NOMO-1 treated with dmso at 0.1 percent for 144 hours (cell line): Measurements from ENCODE around the gene FRG2C.
"Not testable (repeated sequence)": the region's sequence is repeated elsewhere in the genome, so short reads cannot be mapped to it uniquely, and the experiment has no call there.

Source experiments
- DNase-seq: peaks from one replicate; lab custom pipeline; 2025; ENCODE audit not compliant: unreplicated experiment; lab: John Stamatoyannopoulos, UW

Gene FRG2C

DNA sequence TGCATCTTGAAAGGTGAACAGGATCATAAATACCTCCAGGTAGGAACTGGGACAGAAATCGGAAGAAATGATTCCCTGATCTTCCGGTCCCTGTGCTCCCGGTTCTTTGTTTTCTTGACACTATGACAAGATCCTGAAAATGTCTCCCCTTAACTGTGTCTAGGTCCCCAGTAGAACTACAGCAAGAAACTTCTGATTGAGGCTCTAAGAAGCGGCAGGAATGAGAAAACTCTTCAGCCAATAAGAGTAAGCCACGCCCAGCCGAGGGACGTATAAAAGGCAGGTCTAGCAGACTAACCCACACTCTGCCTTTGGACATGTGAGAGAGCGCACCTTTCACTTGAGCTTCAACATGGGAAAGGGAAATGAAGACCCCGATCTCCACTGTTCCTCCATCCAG lies at the start of gene FRG2C:
TSS of gene FRG2C (plus strand) at position 301 of the 400 bp plus-strand sequence. CDS start at position 353, 52 bp downstream.
- not testable (repeated sequence) for DNase-seq

DNA sequence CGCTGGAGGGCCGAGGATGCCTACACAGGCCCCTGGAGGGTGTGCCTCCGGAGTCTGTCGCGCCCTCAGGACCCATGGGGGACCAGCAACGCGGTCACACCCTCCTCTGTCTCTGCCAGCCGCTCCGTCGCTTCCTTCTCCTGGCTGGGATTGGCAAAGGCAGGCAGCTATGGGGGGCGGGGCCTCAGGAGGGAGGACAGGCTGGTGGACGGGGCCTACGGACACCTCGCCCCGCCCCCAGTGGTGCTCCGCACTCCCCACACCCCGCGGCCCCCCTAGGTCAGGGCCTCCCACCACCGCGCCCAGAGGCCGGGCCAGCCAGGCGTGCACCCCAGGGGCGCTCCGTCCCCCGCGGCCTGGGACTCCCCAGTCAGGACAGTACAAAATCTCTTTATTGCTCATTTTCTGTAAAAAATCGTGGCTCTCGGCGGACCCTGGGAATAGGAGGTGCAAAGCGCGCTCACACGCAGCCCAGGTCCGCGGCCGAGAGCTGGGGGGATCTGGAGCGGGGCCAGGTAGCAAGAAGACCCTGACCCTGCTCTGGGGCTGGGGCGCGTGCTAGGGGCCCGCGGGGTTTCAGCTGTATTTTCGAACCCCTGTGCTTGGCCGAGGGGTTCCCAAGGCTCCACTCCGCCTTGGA lies 45.3 kb upstream of the FRG2C start:
- DNase-seq: not testable (repeated sequence)

DNA sequence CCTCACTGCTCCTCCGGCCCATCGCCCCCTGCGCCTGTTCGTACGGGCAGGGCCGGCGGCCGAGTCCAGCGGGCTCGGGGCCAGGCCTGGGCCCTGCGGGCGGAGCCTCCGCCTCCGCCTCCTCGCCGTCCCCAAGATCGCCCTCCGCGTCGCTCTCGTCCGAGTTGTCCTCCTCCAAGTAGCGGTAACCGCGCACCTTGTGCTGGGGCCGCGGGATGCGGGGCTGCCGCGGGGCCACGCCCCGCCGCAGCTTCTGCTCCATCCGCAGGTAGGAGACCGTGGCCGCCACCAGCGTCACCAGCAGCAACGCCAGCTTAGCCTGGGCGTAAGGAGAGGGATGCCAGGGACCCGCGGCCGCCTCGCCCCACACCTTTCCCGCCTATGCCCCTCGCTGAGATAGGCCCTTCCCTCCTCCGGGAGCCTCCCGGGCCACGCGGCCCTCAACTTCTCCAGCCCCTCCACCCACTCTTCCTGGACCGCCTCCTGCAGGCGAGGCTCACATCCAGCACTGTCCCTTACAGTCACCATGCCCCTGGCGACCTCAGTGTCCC lies 44.6 kb upstream of the FRG2C start:
- not testable (repeated sequence) for DNase-seq

DNA sequence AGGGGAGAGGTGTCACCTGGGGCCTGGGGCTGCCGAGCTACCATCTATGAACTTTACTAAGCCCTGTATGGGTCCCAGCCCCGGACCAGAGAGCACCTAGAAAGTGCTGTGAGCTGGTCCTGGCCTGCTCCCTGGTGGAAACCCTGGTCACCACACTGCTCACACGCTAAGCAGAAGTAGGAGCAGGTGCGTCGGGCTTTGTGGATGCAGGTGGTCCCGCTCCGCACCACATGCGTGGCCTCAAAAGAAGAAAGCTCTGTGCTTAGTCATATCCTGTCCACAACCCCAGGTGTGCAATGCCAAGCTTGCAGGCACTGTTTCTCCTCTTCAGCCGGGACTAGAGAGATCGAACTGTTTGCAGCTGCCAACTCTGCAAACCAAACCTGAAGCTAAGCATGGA lies 42.4 kb upstream of the FRG2C start:
- DNase-seq: not testable (repeated sequence)

DNA sequence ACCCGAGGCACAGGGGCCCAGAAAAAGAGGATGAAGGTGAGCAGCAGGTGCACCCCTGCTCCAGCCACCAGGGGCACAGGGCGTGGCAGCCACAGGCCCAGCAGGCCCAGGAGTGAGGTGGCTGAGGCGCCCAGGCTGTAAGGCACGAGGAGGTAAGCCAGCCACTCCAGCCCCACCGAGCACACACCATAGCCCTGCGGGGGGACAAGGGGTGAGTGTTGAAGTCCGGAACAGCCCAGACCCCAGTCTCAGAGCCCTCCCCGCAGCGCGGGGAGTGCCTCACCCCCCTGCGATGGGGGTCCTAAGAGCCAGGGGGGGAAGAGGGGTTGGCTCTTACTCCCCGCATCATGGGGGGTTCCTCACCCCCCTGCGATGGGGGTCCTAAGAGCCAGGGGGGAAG lies 40.5 kb upstream of the FRG2C start:
- not testable (repeated sequence) for DNase-seq

DNA sequence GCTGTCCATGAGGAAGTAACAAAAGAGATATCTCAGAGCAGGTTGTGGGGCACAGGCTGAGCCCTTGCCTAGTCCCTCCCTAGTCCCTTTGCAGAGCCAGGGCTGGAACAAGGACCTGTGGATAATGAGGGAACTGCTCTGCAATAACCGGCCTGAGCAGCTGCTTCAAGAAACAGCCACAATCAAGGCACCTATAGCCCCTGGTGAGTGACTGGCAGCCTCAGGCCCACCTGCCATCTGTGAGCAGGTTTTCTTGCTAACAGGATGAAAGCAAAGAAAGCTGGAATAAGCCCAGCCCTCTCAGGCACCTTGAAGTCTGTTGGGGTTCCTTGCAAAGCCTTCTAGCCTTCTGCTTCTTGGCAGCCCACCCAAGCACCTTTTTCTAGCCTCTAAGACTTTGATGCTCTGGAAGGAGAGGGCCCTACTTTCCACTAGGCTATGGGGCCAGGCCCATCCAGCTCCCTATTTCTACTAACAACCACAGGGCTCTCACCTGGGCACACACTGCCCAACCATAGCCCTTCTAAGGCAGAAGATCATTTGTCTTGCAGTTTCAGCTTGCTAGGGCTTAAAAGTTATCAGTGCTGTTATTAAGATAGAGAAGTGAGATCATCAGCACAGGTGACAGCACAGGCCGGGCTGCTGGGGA lies 33.1 kb upstream of the FRG2C start:
- not testable (repeated sequence) for DNase-seq

DNA sequence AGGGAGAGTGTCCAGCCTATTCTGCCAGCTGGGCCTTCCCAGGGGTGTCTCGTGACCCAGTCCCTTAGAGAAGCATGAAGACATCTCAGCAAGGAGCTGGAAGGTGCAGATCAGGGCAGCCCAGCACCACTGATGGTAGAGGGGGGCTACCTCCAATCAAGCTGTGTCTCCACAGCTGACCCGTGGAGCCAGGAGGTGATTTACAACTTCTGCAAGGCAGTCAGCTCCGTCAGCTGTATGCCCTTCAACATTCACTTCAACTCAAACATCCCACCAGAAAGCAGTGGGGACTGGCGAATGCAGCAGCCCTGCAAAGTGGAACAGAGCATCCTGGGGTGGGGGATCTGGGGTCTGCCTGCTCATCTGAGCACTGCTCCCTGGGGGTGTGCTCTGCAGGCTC lies 32.6 kb upstream of the FRG2C start:
- no peak for DNase-seq

DNA sequence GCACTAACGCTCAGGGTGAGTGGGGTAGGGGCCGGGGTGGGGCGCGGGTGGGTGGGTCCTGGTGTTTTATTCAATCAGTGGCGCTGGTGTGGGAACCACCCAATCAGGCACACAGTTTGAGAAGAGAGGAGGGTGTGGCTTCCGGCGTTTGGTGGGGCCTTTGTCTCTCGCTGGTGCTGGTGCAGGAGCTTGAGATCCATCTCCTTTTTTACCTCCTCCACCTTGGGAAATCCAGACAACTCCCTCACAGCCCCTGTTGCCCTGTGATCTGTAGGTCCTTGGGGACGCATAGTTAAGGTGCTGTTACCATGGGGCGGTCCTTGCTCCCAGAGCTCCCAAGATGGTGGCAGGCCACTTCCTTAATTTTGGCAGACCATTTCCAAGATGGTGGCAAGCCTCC lies 25.2 kb upstream of the FRG2C start:
- DNase-seq: not testable (repeated sequence)

DNA sequence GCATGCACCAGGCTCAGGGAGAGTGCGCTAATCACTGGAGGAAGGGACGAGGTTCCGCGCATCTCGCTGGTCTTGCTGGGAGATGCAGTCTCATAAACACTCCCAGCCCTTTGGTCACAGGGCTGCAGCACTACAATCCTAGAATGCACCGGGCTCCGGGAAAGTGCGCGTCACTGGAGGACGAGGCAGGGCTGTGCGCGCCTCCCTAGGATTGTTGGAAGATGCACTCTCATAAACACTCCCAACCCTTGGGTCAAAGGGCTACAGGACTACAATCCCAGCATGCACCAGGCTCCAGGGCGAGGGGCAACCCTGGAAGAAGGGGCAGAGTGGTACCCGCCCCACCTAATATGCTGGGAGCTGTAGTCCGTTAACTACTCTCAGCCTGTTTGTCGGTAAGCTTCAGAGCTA lies 23.0 kb upstream of the FRG2C start:
- DNase-seq: not testable (repeated sequence)

DNA sequence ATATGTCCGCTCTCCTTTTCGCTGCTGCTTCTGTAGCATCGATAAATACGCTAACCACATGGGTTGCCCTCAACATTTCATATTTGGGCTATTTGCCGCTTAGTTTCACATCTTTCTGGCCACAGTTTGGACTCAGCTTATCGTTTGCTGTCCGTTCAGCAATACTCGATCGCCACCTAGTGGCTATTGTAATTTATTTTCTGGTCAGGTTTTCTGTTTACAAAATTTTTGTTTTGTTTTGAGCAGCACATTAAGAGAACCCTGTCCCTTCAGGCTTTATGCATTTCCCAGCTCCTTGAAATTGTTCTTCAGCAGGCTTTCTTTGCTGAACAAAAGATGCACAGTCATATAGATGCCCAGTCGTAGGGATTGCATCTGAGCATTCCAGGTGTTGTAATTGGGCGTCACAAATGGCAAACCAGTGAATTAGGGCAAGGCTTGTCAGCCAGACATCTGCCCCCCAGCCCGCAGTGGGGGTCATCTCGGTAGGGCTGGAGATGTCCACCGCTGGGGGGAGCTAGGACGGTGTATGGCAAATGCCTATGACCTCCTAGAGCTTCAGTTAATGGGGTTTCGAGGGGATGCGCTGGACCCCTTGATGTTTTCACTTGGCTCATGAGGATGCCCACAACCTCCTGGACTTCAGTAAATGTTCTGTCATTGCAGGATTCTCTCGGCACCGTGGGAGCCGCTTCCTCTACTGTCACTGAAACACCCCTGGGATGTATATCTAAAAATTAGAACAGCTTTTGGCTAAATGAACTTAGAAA lies 20.9 kb upstream of the FRG2C start:
- DNase-seq: not testable (repeated sequence)

DNA sequence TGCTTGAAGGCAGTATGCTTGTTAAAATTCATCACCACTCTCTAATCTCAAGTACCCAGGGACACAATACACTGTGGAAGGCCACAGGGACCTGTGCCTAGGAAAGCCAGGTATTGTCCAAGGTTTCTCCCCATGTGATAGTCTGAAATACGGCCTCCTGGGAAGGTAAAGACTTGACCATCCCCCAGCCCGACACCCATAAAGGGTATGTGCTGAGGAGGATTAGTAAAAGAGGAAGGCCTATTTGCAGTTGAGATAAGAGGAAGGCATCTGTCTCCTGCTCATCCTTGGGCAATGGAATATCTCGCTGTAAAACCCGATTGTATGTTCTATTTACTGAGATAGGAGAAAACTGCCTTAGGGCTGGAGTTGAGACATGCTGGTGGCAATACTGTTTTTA lies 18.6 kb upstream of the FRG2C start:
- DNase-seq: not testable (repeated sequence)

DNA sequence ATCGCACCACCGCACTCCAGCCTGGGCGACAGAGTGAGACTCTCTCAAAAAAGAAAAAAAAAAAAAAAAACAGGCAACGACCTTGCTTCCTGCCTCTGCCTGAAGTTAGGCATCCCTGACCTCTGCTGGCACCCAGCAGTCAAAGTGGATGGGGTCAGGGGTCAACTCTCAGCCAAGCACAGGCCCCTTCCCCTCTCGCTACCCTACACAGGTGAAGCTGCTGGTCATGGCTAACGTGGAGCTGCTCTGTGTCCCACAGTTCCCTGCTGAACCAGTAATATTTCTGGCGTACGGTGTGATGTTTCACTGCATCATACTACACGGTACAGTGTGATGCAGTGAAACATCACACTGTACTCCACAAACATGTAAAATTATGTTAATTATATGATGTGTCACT lies 13.9 kb upstream of the FRG2C start:
- DNase-seq: no peak

DNA sequence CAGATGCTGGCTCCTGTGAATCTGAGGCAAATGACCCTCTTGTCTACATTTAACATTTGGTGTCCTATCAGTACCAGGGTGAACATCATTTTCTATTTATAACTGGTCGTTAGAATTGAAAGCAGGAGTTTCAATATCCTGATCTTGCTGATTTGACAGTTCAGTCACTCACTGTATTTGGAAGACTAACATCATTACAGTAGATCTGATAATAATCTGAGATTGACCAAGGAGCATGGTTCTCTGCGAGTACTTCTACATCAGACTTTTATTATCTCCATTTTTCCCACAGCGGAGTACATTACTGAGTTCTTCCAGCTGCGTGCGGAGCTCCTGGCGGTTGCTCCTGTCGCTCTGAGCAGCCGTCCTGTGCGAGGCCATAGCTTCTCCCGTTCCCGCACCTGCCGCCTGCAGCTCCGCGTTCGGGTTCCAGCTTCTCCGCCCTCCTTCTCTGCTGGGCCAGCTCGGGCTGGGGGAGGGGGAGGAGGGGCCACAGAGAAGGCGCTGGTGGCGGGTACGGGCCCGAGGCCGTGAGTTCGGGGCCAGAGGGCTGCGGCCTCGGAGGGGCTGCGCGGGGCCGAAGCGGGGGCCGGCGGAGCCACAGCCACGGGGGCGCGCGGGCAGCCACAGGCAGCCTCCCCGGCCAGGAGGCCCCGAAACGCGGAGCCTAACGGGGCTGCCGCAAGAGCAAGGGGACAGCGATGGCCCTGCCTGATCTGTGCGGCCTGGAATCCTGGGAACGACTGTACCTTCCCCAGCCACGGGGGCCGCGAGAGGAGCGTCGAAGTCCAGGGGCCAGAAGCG lies 8.8 kb upstream of the FRG2C start:
- not testable (repeated sequence) for DNase-seq

DNA sequence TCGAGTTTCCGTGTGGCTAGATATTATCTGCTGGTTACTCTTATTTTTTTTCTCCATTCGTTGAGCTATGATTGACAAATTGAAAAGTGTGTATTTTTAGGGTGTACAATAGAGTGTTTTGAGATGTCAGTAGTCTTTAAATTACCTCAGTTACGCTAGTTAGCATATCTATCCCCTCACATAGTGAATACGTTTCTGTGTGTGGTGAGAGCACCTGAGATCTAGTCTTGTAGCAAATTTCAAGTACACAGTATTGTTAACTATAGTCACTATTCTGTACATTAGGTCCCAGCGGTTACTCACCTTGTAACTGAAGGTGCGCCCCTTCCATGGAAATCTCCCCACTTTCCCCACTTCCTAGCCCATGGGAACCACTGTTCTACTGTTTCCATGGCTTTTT lies 8.2 kb upstream of the FRG2C start:
- DNase-seq: not testable (repeated sequence)

DNA sequence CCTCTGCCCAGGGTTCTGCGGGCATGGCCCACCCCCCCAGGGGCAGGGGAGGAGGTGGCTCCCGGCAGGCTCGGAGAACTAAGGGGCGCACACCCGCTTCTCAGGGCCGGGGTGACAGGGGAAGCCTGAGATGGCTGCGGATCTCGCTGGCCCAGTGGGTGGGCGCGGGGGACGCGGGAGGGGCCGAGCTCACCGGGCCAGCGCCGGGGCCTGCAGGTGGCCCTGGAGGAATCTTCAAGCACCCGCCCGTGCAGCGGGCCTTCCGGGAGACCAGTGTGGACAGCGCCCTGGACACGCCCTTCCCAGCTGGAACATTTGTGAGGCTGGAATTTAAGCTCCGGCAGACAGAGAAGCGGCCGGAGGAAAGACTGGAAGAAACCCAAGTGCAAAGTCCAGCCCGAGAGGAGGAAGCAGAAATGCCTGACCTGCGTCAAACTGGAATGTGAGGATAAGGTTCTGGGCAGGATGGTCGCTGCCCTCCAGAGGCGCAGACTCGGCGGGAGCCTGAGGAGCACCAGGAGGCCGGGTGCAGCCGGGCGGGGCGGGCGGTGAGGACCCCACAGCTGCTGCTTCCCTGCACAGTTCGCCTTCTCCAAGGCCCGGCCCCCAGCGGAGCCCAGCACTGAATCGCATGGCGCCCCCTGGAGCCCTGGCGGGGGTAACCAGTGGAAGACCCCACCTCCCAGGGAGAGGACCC lies 5.6 kb upstream of the FRG2C start:
- DNase-seq: not testable (repeated sequence)

DNA sequence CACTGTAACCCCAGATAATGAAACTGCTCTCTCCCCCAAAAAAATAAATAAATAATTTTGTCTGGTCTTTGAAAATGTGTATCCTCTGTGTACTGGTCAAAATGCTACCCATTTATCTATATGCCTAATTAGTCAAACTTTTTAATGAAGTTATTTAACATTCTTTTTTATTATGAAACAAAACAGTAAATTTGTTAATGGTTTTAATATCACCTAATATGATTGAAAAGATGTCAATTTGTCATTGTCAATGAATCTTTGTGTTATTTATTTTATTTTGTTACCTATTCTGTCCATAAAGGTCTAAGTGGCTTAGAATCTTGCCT lies 5.1 kb upstream of the FRG2C start:
- not testable (repeated sequence) for DNase-seq

DNA sequence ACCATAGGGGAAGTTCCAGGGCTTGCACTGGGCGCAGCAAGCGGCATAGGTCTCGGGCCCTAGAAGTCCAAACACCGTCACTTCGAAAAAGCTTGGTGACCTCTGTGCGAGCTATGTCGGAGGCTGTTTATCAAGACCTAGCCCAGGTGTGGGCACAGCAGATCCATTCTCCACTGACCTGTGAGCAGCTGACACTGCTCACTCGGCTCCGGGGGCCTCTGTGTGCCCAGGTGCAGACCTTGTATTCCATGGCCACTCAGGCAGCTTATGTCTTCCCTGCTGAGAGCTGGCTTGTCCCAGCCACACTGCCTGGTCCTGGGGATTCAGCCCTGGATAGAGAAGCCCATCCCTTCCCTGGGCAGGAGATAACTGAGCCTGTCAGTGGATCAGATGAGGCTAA lies 1.5 kb downstream of the FRG2C start:
- not testable (repeated sequence) for DNase-seq

DNA sequence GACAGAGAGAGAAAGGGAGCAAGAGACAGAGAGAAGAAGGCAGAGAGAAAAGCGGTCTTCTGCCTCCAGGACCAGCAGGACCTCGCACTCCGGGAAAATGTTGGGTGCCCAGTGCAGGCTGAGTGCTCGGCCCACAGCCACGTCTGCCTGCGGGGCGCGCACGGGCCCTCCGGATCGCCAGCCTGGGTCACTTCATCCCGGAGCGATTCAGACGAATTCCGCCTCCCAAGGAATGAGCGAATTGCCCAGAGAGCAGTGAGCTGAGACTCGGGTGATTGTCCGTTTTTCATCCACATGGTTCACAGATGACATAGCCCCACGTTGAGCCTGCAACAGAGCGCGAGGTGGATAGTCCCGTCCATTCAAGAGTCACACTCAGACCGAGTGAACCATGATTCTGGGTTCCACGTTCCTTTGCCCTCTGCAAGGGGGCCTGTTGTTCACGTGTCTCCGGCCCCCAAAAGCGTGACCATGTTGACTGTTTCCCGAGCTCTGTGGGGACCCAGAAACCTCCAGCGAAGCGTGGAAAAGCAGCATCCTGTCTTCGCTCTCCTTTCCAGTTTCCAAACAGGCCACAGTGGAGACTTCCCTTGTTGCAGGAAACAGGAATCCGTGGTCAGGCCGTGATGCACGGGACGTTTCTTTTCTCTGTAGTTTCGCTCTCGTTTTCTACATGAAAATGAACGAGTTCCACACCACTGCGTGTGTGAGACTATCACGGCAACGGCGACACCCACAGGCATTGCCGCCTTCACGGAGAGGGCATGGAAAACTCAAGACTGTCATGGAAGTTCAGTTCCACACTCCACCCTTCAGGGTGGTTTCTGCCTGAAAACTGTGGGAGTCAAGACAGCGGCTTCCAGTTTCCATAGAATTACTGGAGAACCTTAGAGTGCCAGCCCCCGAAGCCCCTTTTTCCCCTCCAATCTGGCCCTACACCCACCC lies 3.9 kb downstream of the FRG2C start:
- DNase-seq: not testable (repeated sequence)

DNA sequence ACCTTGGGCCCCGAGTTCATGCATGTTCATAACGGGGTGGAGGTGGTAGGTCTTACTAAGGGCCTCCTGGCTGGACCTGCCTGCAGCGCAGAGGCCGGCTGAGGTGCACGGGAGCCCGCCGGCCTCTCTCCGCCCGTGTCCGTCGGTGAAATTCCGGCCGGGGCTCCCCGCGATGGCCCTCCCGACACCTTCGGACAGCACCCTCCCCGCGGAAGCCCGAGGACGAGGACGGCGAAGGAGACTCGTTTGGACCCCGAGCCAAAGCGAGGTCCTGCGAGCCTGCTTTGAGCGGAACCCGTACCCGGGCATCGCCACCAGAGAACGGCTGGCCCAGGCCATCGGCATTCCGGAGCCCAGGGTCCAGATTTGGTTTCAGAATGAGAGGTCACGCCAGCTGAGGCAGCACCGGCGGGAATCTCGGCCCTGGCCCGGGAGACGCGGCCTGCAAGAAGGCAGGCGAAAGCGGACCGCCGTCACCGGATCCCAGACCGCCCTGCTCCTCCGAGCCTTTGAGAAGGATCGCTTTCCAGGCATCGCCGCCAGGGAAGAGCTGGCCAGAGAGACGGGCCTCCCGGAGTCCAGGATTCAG lies 4.7 kb downstream of the FRG2C start:
- not testable (repeated sequence) for DNase-seq
